Measurements from ENCODE around the gene RASGRF2.
"Not testable (repeated sequence)": the region's sequence is repeated elsewhere in the genome, so short reads cannot be mapped to it uniquely, and the experiment has no call there.

The RASGRF2 gene

GRCh38 chr5:81081461-81081835 lies 121.3 kb downstream of the RASGRF2 start:
- DNase-seq (ENCODE audit: insufficient read length) (no peak), FAIRE-seq (no peak)
- no peak for TF ChIP-seq POLR2AphosphoS5 (IDR thresholded peaks at IDR 0.05; ENCODE audit: low read depth, low read length)
- TF ChIP-seq TAF1 (IDR thresholded peaks at IDR 0.05; ENCODE audit: borderline replicate concordance, low read depth, low read length): no peak
- no peak for TF ChIP-seq POLR2A (IDR thresholded peaks at IDR 0.05; ENCODE audit: low read depth, low read length)

- FAIRE-seq (no peak), DNase-seq (ENCODE audit: insufficient read length) (no peak)
- TF ChIP-seq POLR2A (IDR thresholded peaks at IDR 0.05; ENCODE audit: low read depth, low read length) (no peak), TAF1 (IDR thresholded peaks at IDR 0.05; ENCODE audit: borderline replicate concordance, low read depth, low read length) (no peak), POLR2AphosphoS5 (IDR thresholded peaks at IDR 0.05; ENCODE audit: low read depth, low read length) (no peak)
Measured at GRCh38 chr5:81086881-81087281, 126.7 kb downstream of the RASGRF2 start.

GRCh38 chr5:81091199-81091598 lies 131.0 kb downstream of the RASGRF2 start:
- FAIRE-seq (no peak), DNase-seq (ENCODE audit: insufficient read length) (no peak)
- TF ChIP-seq TAF1 (IDR thresholded peaks at IDR 0.05; ENCODE audit: borderline replicate concordance, low read depth, low read length) (no peak), POLR2AphosphoS5 (IDR thresholded peaks at IDR 0.05; ENCODE audit: low read depth, low read length) (no peak)

GRCh38 chr5:81093536-81094196 lies 133.5 kb downstream of the RASGRF2 start:
- TF ChIP-seq TAF1 (IDR thresholded peaks at IDR 0.05; ENCODE audit: borderline replicate concordance, low read depth, low read length) (no peak), POLR2A (IDR thresholded peaks at IDR 0.05; ENCODE audit: low read depth, low read length) (no peak), POLR2AphosphoS5 (IDR thresholded peaks at IDR 0.05; ENCODE audit: low read depth, low read length) (no peak)
- no peak for FAIRE-seq
- DNase-seq (ENCODE audit: insufficient read length): no peak

GRCh38 chr5:81095835-81096234 lies 135.7 kb downstream of the RASGRF2 start:
- TF ChIP-seq POLR2AphosphoS5 (IDR thresholded peaks at IDR 0.05; ENCODE audit: low read depth, low read length) (no peak), POLR2A (IDR thresholded peaks at IDR 0.05; ENCODE audit: low read depth, low read length) (no peak), TAF1 (IDR thresholded peaks at IDR 0.05; ENCODE audit: borderline replicate concordance, low read depth, low read length) (no peak)
- no peak for DNase-seq (ENCODE audit: insufficient read length)
- no peak for FAIRE-seq

- FAIRE-seq (no peak), DNase-seq (ENCODE audit: insufficient read length) (no peak)
- TF ChIP-seq POLR2AphosphoS5 (IDR thresholded peaks at IDR 0.05; ENCODE audit: low read depth, low read length) (no peak), POLR2A (IDR thresholded peaks at IDR 0.05; ENCODE audit: low read depth, low read length) (no peak), TAF1 (IDR thresholded peaks at IDR 0.05; ENCODE audit: borderline replicate concordance, low read depth, low read length) (no peak)
Measured at GRCh38 chr5:81097713-81098112, 137.6 kb downstream of the RASGRF2 start.

- no peak for DNase-seq (ENCODE audit: insufficient read length)
- TF ChIP-seq POLR2A (IDR thresholded peaks at IDR 0.05; ENCODE audit: low read depth, low read length) (no peak), POLR2AphosphoS5 (IDR thresholded peaks at IDR 0.05; ENCODE audit: low read depth, low read length) (no peak), TAF1 (IDR thresholded peaks at IDR 0.05; ENCODE audit: borderline replicate concordance, low read depth, low read length) (no peak)
- no peak for FAIRE-seq
Measured at GRCh38 chr5:81105261-81105877, 145.2 kb downstream of the RASGRF2 start.

- no peak for TF ChIP-seq TAF1 (IDR thresholded peaks at IDR 0.05; ENCODE audit: borderline replicate concordance, low read depth, low read length)
- no peak for TF ChIP-seq POLR2A (IDR thresholded peaks at IDR 0.05; ENCODE audit: low read depth, low read length)
- no peak for TF ChIP-seq POLR2AphosphoS5 (IDR thresholded peaks at IDR 0.05; ENCODE audit: low read depth, low read length)
- FAIRE-seq (no peak), DNase-seq (ENCODE audit: insufficient read length) (no peak)
Measured at GRCh38 chr5:81115261-81115660, 155.1 kb downstream of the RASGRF2 start.

- no peak for FAIRE-seq
- DNase-seq (ENCODE audit: insufficient read length): no peak
- no peak for TF ChIP-seq POLR2AphosphoS5 (IDR thresholded peaks at IDR 0.05; ENCODE audit: low read depth, low read length)
- no peak for TF ChIP-seq TAF1 (IDR thresholded peaks at IDR 0.05; ENCODE audit: borderline replicate concordance, low read depth, low read length)
- no peak for TF ChIP-seq POLR2A (IDR thresholded peaks at IDR 0.05; ENCODE audit: low read depth, low read length)
Measured at GRCh38 chr5:81117566-81117965, 157.4 kb downstream of the RASGRF2 start.

- DNase-seq (ENCODE audit: insufficient read length) (no peak), FAIRE-seq (no peak)
- no peak for TF ChIP-seq TAF1 (IDR thresholded peaks at IDR 0.05; ENCODE audit: borderline replicate concordance, low read depth, low read length)
Measured at GRCh38 chr5:81121273-81121672, 161.1 kb downstream of the RASGRF2 start.

- TF ChIP-seq POLR2A (IDR thresholded peaks at IDR 0.05; ENCODE audit: low read depth, low read length) (no peak), POLR2AphosphoS5 (IDR thresholded peaks at IDR 0.05; ENCODE audit: low read depth, low read length) (no peak), TAF1 (IDR thresholded peaks at IDR 0.05; ENCODE audit: borderline replicate concordance, low read depth, low read length) (no peak)
- FAIRE-seq (no peak), DNase-seq (ENCODE audit: insufficient read length) (no peak)
Measured at GRCh38 chr5:81121836-81122630, 161.9 kb downstream of the RASGRF2 start.

- not testable (repeated sequence) for FAIRE-seq; DNase-seq (ENCODE audit: insufficient read length)
Measured at GRCh38 chr5:81124689-81125088, 164.5 kb downstream of the RASGRF2 start.
